A549 (cell line): ENCODE data around the gene AFF2. TPM values are rescaled to one million over a fixed set of nuclear protein-coding genes. Genes with fewer than 3 reads are reported as not detected.

ENCODE experiments used
- ATAC-seq, 2 experiments: fragments of 200-7000 bp in 1 of 2; fragments of >200 bp in 1 of 2; cut with Nextera tagmentation in 1 of 2; cut with Tn5 transposase in 1 of 2; 3 replicates each; pipeline versions ENCODE4 v1.8.0 to v1.9.1; 2018 to 2020; ENCODE audit warnings: mild to moderate bottlenecking in 1 of 2, moderate library complexity in 1 of 2
- CTCF ChIA-PET: fragments of 300-600 bp; sonication (Branson Sonifier 250); formaldehyde crosslinking; extraction: SDS; loops from one replicate; lab custom pipeline; 2021; ENCODE audit warnings: antibody characterized with exemption, inconsistent platforms; lab: Yijun Ruan, JAX
- POLR2A ChIA-PET: fragments of 350-600 bp; formaldehyde crosslinking; extraction: SDS; loops from one replicate; lab custom pipeline; 2021; ENCODE audit warnings: antibody characterized with exemption, inconsistent platforms; lab: Yijun Ruan, JAX
- DNase-seq, 2 experiments: peaks; one replicate each; pipeline versions ENCODE4 v3.0.0 to v3.0.0-alpha.2; 2011 to 2016; ENCODE audit warnings: low read depth in 1 of 2, low spot score in 1 of 2
- FAIRE-seq: peaks from 2 replicates; lab custom pipeline; 2011; peaks lifted over from hg19 to GRCh38; lab: Jason Lieb, UNC
- H3K27ac ChIP-seq, 2 experiments: fragments of >200 bp; sonication (Bioruptor Twin); formaldehyde crosslinking; 3 replicates each; pipeline ENCODE4 v1.5.1; 2016 to 2017
- H3K4me1 ChIP-seq: fragments of >200 bp; sonication (Bioruptor Twin); formaldehyde crosslinking; 3 replicates; pipeline ENCODE4 v1.6.1; 2016
- H3K4me2 ChIP-seq: fragments of >200 bp; sonication (Bioruptor Twin); formaldehyde crosslinking; 3 replicates; pipeline ENCODE4 v1.6.1; 2016
- H3K4me3 ChIP-seq: fragments of >200 bp; sonication (Bioruptor Twin); formaldehyde crosslinking; 3 replicates; pipeline ENCODE4 v1.5.1; 2016
- H3K9me3 ChIP-seq: fragments of >200 bp; sonication (Bioruptor Twin); formaldehyde crosslinking; 3 replicates; pipeline ENCODE4 v1.6.1; 2016
- CBX2 ChIP-seq: fragments of 200-600 bp; sonication (generic); IDR thresholded peaks from 2 replicates; pipeline ENCODE4 v1.6.1; 2016; ENCODE audit warnings: low read depth, mild to moderate bottlenecking, borderline replicate concordance
- CHD2 ChIP-seq: fragments of 150-350 bp; IDR thresholded peaks from 2 replicates; pipeline ENCODE4 v1.6.1; 2014; ENCODE audit warnings: low read length; ENCODE audit not compliant: partially characterized antibody
- EHF ChIP-seq: fragments of 250-450 bp; sonication (Bioruptor Pico); IDR thresholded peaks from 2 replicates; pipeline ENCODE4 v1.5.0; 2020; ENCODE audit warnings: mild to moderate bottlenecking
- EP300 ChIP-seq, 2 experiments: fragments of >200 bp; sonication (Bioruptor Twin); formaldehyde crosslinking; IDR thresholded peaks; 2 replicates in 1 of 2; 3 replicates in 1 of 2; pipeline ENCODE4 v1.6.1; 2016 to 2017
- FOSB ChIP-seq: fragments of 250-450 bp; sonication (Bioruptor Pico); IDR thresholded peaks from 2 replicates; pipeline ENCODE4 v1.5.0; 2020; ENCODE audit warnings: mild to moderate bottlenecking, moderate library complexity
- HDAC2 ChIP-seq: fragments of 200-600 bp; sonication (generic); IDR thresholded peaks from 2 replicates; pipeline ENCODE4 v1.6.1; 2016
- HES2 ChIP-seq: fragments of >200 bp; sonication (Bioruptor Twin); formaldehyde crosslinking; IDR thresholded peaks from 2 replicates; pipeline ENCODE4 v1.6.1; 2016
- HEYL ChIP-seq: fragments of 250-450 bp; sonication (Bioruptor Pico); IDR thresholded peaks from 2 replicates; pipeline ENCODE4 v1.8.0; 2021; ENCODE audit warnings: mild to moderate bottlenecking, moderate library complexity
- HMGXB4 ChIP-seq: fragments of 250-450 bp; sonication (Bioruptor Pico); IDR thresholded peaks from 2 replicates; pipeline ENCODE4 v1.5.0; 2021; ENCODE audit warnings: mild to moderate bottlenecking, moderate library complexity, borderline replicate concordance
- HOXB5 ChIP-seq: fragments of 250-450 bp; sonication (Bioruptor Pico); IDR thresholded peaks from 2 replicates; pipeline ENCODE4 v1.5.0; 2020; ENCODE audit warnings: mild to moderate bottlenecking, moderate library complexity
- KDM1A ChIP-seq: fragments of 200-600 bp; sonication (generic); IDR thresholded peaks from 2 replicates; pipeline ENCODE4 v1.6.1; 2016; ENCODE audit warnings: low read depth, mild to moderate bottlenecking
- MAFK ChIP-seq: fragments of 450-650 bp; IDR thresholded peaks from 2 replicates; pipeline ENCODE4 v1.6.1; 2014; ENCODE audit not compliant: partially characterized antibody
- MAX ChIP-seq: IDR thresholded peaks from 2 replicates; pipeline ENCODE4 v1.6.1; 2012
- NFE2L2 ChIP-seq: fragments of 150-350 bp; conservative IDR thresholded peaks from 2 replicates; pipeline ENCODE4 v1.6.1; 2014; ENCODE audit warnings: low read length
- NR3C1 ChIP-seq: fragments of >200 bp; sonication (Bioruptor Twin); formaldehyde crosslinking; IDR thresholded peaks from 3 replicates; pipeline ENCODE4 v1.6.1; 2017
- POLR2A ChIP-seq: IDR thresholded peaks from 2 replicates; pipeline ENCODE4 v1.6.1; 2012; ENCODE audit warnings: mild to moderate bottlenecking, low read length
- RCOR1 ChIP-seq: fragments of 150-350 bp; IDR thresholded peaks from 2 replicates; pipeline ENCODE4 v1.6.1; 2014; ENCODE audit warnings: antibody characterized with exemption, low read length, low read depth
- REST ChIP-seq: fragments of 200-600 bp; sonication (generic); IDR thresholded peaks from 2 replicates; pipeline ENCODE4 v1.6.1; 2016; ENCODE audit warnings: antibody characterized with exemption, mild to moderate bottlenecking, moderate library complexity
- RFX5 ChIP-seq: fragments of 450-650 bp; IDR thresholded peaks from 2 replicates; pipeline ENCODE4 v1.7.1; 2014; ENCODE audit warnings: antibody characterized with exemption, mild to moderate bottlenecking, moderate library complexity
- RNF2 ChIP-seq: fragments of 200-600 bp; sonication (generic); IDR thresholded peaks from 2 replicates; pipeline ENCODE4 v1.6.1; 2016; ENCODE audit warnings: low read depth, mild to moderate bottlenecking, antibody characterized with exemption, moderate library complexity, borderline replicate concordance
- SMC3 ChIP-seq: fragments of >200 bp; sonication (Bioruptor Twin); formaldehyde crosslinking; IDR thresholded peaks from 3 replicates; pipeline ENCODE4 v1.6.1; 2018; ENCODE audit warnings: inconsistent platforms
- TFCP2L1 ChIP-seq: fragments of 250-450 bp; sonication (Bioruptor Pico); IDR thresholded peaks from 2 replicates; pipeline ENCODE4 v1.5.0; 2021; ENCODE audit warnings: mild to moderate bottlenecking
- ZC3H11A ChIP-seq: fragments of 450-650 bp; IDR thresholded peaks from 2 replicates; pipeline ENCODE4 v1.6.1; 2014; ENCODE audit warnings: antibody characterized with exemption, mild to moderate bottlenecking
- ZFP36 ChIP-seq: fragments of 450-650 bp; IDR thresholded peaks from 2 replicates; pipeline ENCODE4 v1.6.1; 2014; ENCODE audit warnings: borderline replicate concordance; ENCODE audit not compliant: partially characterized antibody
- ZNF302 ChIP-seq: fragments of 250-450 bp; sonication (Bioruptor Pico); IDR thresholded peaks from 2 replicates; pipeline ENCODE4 v1.9.0; 2021; ENCODE audit warnings: inconsistent platforms, mild to moderate bottlenecking, moderate library complexity
- whole genome bisulfite sequencing: methylation state at CpG from one replicate; pipeline ENCODE4 v1.1.6; 2017; ENCODE audit errors: missing lambda C conversion rate; 5-methylcytosine and 5-hydroxymethylcytosine counted together
- polyA plus RNA-seq, 4 experiments: library from polyadenylated mRNA; depleted of rRNA in 3 of 4; stranded (reverse); fragments of >200 nt; fragmentation: RNase III in 1 of 4; extraction: RNeasy Plus Mini Kit Qiagen cat#74134 plus additional on column Dnase treatment in 1 of 4; gene quantifications; 2 replicates in 3 of 4; 3 replicates in 1 of 4; pipeline ENCODE4 v1.2.3, GENCODE V29; 2011 to 2017

Gene AFF2
- polyA plus RNA-seq, 2 of the 4 experiments (the other 2 are of a cell fraction) = 0.04 TPM; not detected in 1

GRCh38 chrX:148501386-148502066 lies 1.1 kb downstream of the AFF2 start:
- DNase-seq = peak in 1 of 2 experiments; percentile 0
- Histone ChIP-seq H3K9me3 (no peaks in the 10 kb centered on the region), H3K4me2 (peak overlapping the region; percentile 88), H3K27ac (no peak overlapping the region), H3K4me1 (no peaks in the 10 kb centered on the region), H3K4me3 (peak overlapping the region; percentile 46)
- 88% methylated on average over 8 of the region's 43 CpGs for WGBS
- CTCF ChIA-PET = no interaction called here
- TF ChIP-seq HES2 = no peak
- TF ChIP-seq CBX2 = no peak
- TF ChIP-seq FOSB (CRISPR knock-in tag) = no peak
- TF ChIP-seq NR3C1 = no peak
- no peak for TF ChIP-seq ZNF302 (CRISPR knock-in tag)
- TF ChIP-seq EP300 (IDR thresholded peaks at IDR 0.05) = no peak
- TF ChIP-seq MAFK = no peak
- no peak for TF ChIP-seq HMGXB4
- TF ChIP-seq CHD2 = no peak
- no peak for TF ChIP-seq HDAC2
- TF ChIP-seq MAX = no peak
- no peak for TF ChIP-seq TFCP2L1 (CRISPR knock-in tag)
- TF ChIP-seq RNF2 = no peak
- TF ChIP-seq HOXB5 (CRISPR knock-in tag) = no peak
- ATAC-seq = peak in 1 of 2 experiments; percentile 39; a peak in 3 of 6 replicates
- POLR2A ChIA-PET = no interaction called here
- no peak for FAIRE-seq

- ATAC-seq (no peak), DNase-seq (no peak), FAIRE-seq (no peak)
- Histone ChIP-seq H3K27ac (no peak overlapping the region), H3K4me1 (no peaks in the 10 kb centered on the region), H3K4me2 (no peak overlapping the region), H3K4me3 (no peak overlapping the region), H3K9me3 (no peaks in the 10 kb centered on the region)
- ChIA-PET CTCF (interaction anchor here (0.6 kb wide), 1 partner anchor 305 kb away, joined by 4 read pairs; no protein-coding TSS in a partner anchor), POLR2A (no interaction called here)
- TF ChIP-seq ZNF302 (CRISPR knock-in tag) (no peak), HEYL (CRISPR knock-in tag) (no peak), RCOR1 (no peak), POLR2A (no peak), EP300 (IDR thresholded peaks at IDR 0.05) (no peak), RFX5 (no peak), CBX2 (no peak), ZC3H11A (no peak), SMC3 (no peak), REST (no peak), ZFP36 (no peak), EHF (CRISPR knock-in tag) (no peak), KDM1A (no peak), NFE2L2 (no peak)
- 17% methylated on average over 11 of the region's 15 CpGs for WGBS
Measured at GRCh38 chrX:148504506-148504905, 4.1 kb downstream of the AFF2 start.
